ENCODE data around the gene SDHC. TPM values are rescaled to one million over a fixed set of nuclear protein-coding genes. Genes with fewer than 3 reads are reported as not detected.

SDHC gene
- polyA plus RNA-seq, 2 of the 4 experiments (the other 2 are of a cell fraction) = 296 to 323 TPM

DNA sequence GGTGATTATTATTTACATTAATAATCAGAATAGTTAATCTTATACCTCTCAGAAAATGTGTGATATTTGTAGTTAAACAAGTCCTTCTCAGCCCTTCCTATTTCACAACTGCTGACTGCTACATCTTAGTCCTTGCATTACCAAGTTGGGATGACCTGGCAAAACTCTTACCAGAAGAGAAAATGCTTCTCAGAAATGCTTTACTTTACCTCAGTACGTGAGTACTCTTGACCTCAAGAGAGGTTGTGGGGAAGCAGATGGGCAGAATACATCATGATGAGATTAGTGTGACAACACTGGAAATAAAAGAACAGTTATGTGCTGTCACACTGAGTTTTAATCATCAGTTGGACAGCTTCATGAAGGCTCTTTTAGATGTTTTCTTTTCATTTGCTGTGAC, 37.3 kb downstream of the SDHC start:
- no peak for ATAC-seq
- Histone ChIP-seq H3K9me3 (no peaks in the 10 kb centered on the region), H3K4me2 (no peak overlapping the region), H3K4me3 (no peak overlapping the region), H3K4me1 (no peaks in the 10 kb centered on the region), H3K27ac (no peak overlapping the region)
- POLR2A ChIA-PET = no interaction called here
- DNase-seq (ENCODE audit: low read depth in 1 of 2, low spot score in 1 of 2) = no peak
- no peak for FAIRE-seq
- CTCF ChIA-PET = interaction anchor here (0.7 to 2.2 kb wide), 3 partner anchors 23 to 122 kb away, joined by 3 to 9 read pairs (median 4); no protein-coding TSS in a partner anchor
- TF ChIP-seq KDM1A (IDR thresholded peaks at IDR 0.05; ENCODE audit: low read depth) (no peak), CEBPB (IDR thresholded peaks at IDR 0.05) (no peak), RNF2 (IDR thresholded peaks at IDR 0.05; ENCODE audit: borderline replicate concordance, low read depth) (no peak), EHMT2 (IDR thresholded peaks at IDR 0.05; ENCODE audit: low read depth) (no peak), POLR2AphosphoS2 (conservative IDR thresholded peaks at IDR 0.05; ENCODE audit: low read length) (no peak), EHF (CRISPR knock-in tag; IDR thresholded peaks at IDR 0.05) (no peak), SREBF2 (IDR thresholded peaks at IDR 0.05) (no peak), NPAS2 (CRISPR knock-in tag; IDR thresholded peaks at IDR 0.05; ENCODE audit: borderline replicate concordance) (no peak), ZNF302 (CRISPR knock-in tag; IDR thresholded peaks at IDR 0.05) (no peak), PHF8 (IDR thresholded peaks at IDR 0.05; ENCODE audit: borderline replicate concordance, low read depth) (no peak), ZSCAN20 (CRISPR knock-in tag; IDR thresholded peaks at IDR 0.05) (no peak), GATA3 (IDR thresholded peaks at IDR 0.05; ENCODE audit: borderline replicate concordance) (no peak), MAFK (IDR thresholded peaks at IDR 0.05; ENCODE audit: partially characterized antibody) (no peak), HOXA7 (CRISPR knock-in tag; IDR thresholded peaks at IDR 0.05) (no peak), CHD2 (IDR thresholded peaks at IDR 0.05; ENCODE audit: low read length, partially characterized antibody) (no peak), HDAC2 (IDR thresholded peaks at IDR 0.05) (no peak), ESRRA (IDR thresholded peaks at IDR 0.05; ENCODE audit: borderline replicate concordance, low read length) (no peak), EP300 (IDR thresholded peaks at IDR 0.05) (no peak)
- TF ChIP-seq, protein P1, sequence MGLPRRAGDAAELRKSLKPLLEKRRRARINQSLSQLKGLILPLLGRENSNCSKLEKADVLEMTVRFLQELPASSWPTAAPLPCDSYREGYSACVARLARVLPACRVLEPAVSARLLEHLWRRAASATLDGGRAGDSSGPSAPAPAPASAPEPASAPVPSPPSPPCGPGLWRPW (IDR thresholded peaks at IDR 0.05) = no peak
- 79% methylated on average over 1 of the region's 1 CpG for WGBS (ENCODE audit: missing lambda C conversion rate)

DNA sequence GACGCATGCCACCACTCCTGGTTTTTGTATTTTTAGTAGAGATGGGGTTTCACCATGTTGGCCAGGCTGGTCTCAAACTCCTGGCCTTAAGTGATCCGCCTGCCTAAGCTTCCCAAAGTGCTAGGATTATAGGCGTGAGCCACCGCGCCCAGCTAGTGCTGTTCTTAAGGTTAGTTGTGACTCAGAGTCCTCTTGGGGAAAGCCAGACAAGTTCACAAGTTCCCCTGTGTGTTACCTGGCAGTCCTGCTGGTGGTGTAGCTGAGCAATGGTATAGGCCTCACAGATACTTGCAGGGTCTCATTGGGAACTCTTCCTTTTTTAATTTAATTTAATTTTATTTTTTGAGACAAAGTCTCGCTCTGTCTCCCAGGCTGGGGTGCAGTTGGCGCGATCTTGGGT, 42.9 kb downstream of the SDHC start:
- Histone ChIP-seq H3K4me2 (no peak overlapping the region), H3K9me3 (no peaks in the 10 kb centered on the region), H3K4me3 (no peak overlapping the region), H3K4me1 (no peaks in the 10 kb centered on the region), H3K27ac (no peak overlapping the region)
- POLR2A ChIA-PET = no interaction called here
- CTCF ChIA-PET = interaction anchor here (1.1 to 2.0 kb wide), 4 partner anchors 17 to 165 kb away, joined by 3 to 13 read pairs (median 6); no protein-coding TSS in a partner anchor
- ATAC-seq (no peak), FAIRE-seq (no peak), DNase-seq (ENCODE audit: low read depth in 1 of 2, low spot score in 1 of 2) (peak in 1 of 2 experiments; percentile 13)
- TF ChIP-seq, protein P2, sequence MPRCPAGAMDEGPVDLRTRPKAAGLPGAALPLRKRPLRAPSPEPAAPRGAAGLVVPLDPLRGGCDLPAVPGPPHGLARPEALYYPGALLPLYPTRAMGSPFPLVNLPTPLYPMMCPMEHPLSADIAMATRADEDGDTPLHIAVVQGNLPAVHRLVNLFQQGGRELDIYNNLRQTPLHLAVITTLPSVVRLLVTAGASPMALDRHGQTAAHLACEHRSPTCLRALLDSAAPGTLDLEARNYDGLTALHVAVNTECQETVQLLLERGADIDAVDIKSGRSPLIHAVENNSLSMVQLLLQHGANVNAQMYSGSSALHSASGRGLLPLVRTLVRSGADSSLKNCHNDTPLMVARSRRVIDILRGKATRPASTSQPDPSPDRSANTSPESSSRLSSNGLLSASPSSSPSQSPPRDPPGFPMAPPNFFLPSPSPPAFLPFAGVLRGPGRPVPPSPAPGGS (IDR thresholded peaks at IDR 0.05) = no peak
- TF ChIP-seq, protein P3, sequence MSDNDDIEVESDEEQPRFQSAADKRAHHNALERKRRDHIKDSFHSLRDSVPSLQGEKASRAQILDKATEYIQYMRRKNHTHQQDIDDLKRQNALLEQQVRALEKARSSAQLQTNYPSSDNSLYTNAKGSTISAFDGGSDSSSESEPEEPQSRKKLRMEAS (IDR thresholded peaks at IDR 0.05) = no peak
- no peak for TF ChIP-seq ZSCAN20 (CRISPR knock-in tag; IDR thresholded peaks at IDR 0.05)
- no peak for TF ChIP-seq MYC (IDR thresholded peaks at IDR 0.05; ENCODE audit: borderline replicate concordance, low read length)
- TF ChIP-seq NR3C1 (IDR thresholded peaks at IDR 0.05) = no peak
- no peak for TF ChIP-seq CHD2 (IDR thresholded peaks at IDR 0.05; ENCODE audit: low read length, partially characterized antibody)
- no peak for TF ChIP-seq CHD4 (IDR thresholded peaks at IDR 0.05; ENCODE audit: borderline replicate concordance)
- no peak for TF ChIP-seq JUNB (IDR thresholded peaks at IDR 0.05)
- no peak for TF ChIP-seq MAZ (IDR thresholded peaks at IDR 0.05; ENCODE audit: borderline replicate concordance, low read depth, low read length)
- WGBS (ENCODE audit: missing lambda C conversion rate) = 86% methylated on average over 7 of the region's 8 CpGs

DNA sequence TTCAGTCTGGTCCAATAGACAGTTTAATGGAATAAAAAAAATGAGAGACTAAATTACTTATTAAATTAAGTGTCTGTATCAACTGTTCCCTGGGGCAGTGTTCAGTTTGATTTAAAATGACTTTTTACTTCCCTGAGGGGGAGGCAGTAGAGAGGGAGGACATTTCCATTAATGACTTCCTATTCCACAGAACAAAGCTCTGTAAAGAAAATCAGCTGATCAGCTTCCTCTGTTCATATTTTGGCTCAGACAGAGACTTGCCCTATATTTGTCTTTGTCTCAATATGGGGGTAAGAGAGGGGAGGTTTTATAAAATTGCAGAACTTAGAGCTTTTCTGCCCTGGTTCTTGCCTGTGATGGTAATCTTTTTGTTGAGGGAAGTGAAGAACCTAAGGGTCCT, 45.1 kb downstream of the SDHC start:
- CTCF ChIA-PET = interaction anchor here (0.6 to 1.7 kb wide), 3 partner anchors 17 to 37 kb away, joined by 3 to 5 read pairs (median 3); no protein-coding TSS in a partner anchor

More for the DNA sequence above, 45.1 kb downstream of the SDHC start:
- DNase-seq (ENCODE audit: low read depth in 1 of 2, low spot score in 1 of 2) (no peak), ATAC-seq (no peak), FAIRE-seq (no peak)
- no peak for TF ChIP-seq HOXB5 (CRISPR knock-in tag; IDR thresholded peaks at IDR 0.05)
- no peak for TF ChIP-seq JUNB (IDR thresholded peaks at IDR 0.05)
- TF ChIP-seq, protein P4, sequence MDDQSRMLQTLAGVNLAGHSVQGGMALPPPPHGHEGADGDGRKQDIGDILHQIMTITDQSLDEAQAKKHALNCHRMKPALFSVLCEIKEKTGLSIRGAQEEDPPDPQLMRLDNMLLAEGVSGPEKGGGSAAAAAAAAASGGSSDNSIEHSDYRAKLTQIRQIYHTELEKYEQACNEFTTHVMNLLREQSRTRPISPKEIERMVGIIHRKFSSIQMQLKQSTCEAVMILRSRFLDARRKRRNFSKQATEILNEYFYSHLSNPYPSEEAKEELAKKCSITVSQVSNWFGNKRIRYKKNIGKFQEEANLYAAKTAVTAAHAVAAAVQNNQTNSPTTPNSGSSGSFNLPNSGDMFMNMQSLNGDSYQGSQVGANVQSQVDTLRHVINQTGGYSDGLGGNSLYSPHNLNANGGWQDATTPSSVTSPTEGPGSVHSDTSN (IDR thresholded peaks at IDR 0.05) = no peak
- TF ChIP-seq, protein P5, sequence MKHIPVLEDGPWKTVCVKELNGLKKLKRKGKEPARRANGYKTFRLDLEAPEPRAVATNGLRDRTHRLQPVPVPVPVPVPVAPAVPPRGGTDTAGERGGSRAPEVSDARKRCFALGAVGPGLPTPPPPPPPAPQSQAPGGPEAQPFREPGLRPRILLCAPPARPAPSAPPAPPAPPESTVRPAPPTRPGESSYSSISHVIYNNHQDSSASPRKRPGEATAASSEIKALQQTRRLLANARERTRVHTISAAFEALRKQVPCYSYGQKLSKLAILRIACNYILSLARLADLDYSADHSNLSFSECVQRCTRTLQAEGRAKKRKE (CRISPR knock-in tag; IDR thresholded peaks at IDR 0.05; ENCODE audit: low read depth) = no peak
- no peak for TF ChIP-seq HEYL (CRISPR knock-in tag; IDR thresholded peaks at IDR 0.05)
- no peak for TF ChIP-seq FOXS1 (CRISPR knock-in tag; IDR thresholded peaks at IDR 0.05)
- TF ChIP-seq RAD21 (conservative IDR thresholded peaks at IDR 0.05 in 1 of 2, IDR thresholded peaks at IDR 0.05 in 1 of 2) = no peak
- TF ChIP-seq ZSCAN20 (CRISPR knock-in tag; IDR thresholded peaks at IDR 0.05) = no peak
- no peak for TF ChIP-seq JUN (IDR thresholded peaks at IDR 0.05)
- TF ChIP-seq CHD4 (IDR thresholded peaks at IDR 0.05; ENCODE audit: borderline replicate concordance) = no peak
- no peak for TF ChIP-seq BHLHE40 (IDR thresholded peaks at IDR 0.05; ENCODE audit: low read depth, low read length)
- TF ChIP-seq HDAC2 (IDR thresholded peaks at IDR 0.05) = no peak
- TF ChIP-seq TP53 (CRISPR knock-in tag; IDR thresholded peaks at IDR 0.05) = no peak
- H3K4me2 ChIP-seq = no peak overlapping the region
- POLR2A ChIA-PET = no interaction called here
- H3K4me3 ChIP-seq = no peak overlapping the region
- no peaks in the 10 kb centered on the region for H3K9me3 ChIP-seq
- H3K27ac ChIP-seq = no peak overlapping the region
- no peaks in the 10 kb centered on the region for H3K4me1 ChIP-seq

Data from A549 (cell line).